ENCODE measurements around the gene BCKDHA.

DNA sequence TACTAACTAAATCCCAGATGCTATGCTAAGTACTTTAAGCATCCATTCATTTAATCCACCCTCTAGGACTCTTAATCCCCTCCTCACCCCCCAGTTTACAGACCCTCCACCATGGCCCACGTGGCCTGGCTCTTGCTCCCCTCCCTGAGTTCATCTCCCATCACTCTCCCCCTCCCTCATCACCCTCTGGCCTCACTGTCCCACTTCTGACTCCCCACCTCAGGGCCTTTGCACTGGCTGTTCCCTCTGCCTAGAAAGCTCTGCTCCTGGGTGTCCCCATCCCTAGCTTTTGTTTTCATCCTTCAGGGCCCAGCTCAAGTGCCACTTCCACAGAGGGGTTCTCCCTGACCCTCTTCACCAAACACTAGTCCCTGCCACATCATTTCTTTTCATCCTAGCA is 37.9 kb upstream of the BCKDHA start:
- TF ChIP-seq, protein P1, sequence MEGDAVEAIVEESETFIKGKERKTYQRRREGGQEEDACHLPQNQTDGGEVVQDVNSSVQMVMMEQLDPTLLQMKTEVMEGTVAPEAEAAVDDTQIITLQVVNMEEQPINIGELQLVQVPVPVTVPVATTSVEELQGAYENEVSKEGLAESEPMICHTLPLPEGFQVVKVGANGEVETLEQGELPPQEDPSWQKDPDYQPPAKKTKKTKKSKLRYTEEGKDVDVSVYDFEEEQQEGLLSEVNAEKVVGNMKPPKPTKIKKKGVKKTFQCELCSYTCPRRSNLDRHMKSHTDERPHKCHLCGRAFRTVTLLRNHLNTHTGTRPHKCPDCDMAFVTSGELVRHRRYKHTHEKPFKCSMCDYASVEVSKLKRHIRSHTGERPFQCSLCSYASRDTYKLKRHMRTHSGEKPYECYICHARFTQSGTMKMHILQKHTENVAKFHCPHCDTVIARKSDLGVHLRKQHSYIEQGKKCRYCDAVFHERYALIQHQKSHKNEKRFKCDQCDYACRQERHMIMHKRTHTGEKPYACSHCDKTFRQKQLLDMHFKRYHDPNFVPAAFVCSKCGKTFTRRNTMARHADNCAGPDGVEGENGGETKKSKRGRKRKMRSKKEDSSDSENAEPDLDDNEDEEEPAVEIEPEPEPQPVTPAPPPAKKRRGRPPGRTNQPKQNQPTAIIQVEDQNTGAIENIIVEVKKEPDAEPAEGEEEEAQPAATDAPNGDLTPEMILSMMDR (IDR thresholded peaks at IDR 0.05; ENCODE audit: poor library complexity) = no peak
- no peak for TF ChIP-seq EZH2 (IDR thresholded peaks at IDR 0.05; ENCODE audit: borderline replicate concordance)
- TF ChIP-seq EZH2phosphoT487 (IDR thresholded peaks at IDR 0.05; ENCODE audit: low read depth, severe bottlenecking, unreplicated experiment) = no peak

Data from hepatocyte (in vitro differentiated cells).